ENCODE measurements around the gene APCDD1L. TPM values are rescaled to one million over a fixed set of nuclear protein-coding genes. Genes with fewer than 3 reads are reported as not detected.
"Not testable (repeated sequence)": the region's sequence is repeated elsewhere in the genome, so short reads cannot be mapped to it uniquely, and the experiment has no call there.

The APCDD1L gene
- total RNA-seq, 1 experiment from 2014 or later = not detected

GRCh38 chr20:58508762-58509395 is 6.3 kb downstream of the APCDD1L start:
- no peak for DNase-seq
- intact Hi-C loops (cut with micrococcal nuclease; ENCODE audit: unreplicated experiment) = no loop called here
- H3K27ac Mint-ChIP-seq (ENCODE audit: unreplicated experiment) = no peak overlapping the region
- no peaks in the 10 kb centered on the region for H3K4me1 ChIP-seq
- H3K4me3 ChIP-seq (ENCODE audit: low read depth, low read length) = no peak overlapping the region
- POLR2A ChIA-PET = no interaction called here
- CTCF ChIA-PET = no interaction called here
- H3K27me3 Mint-ChIP-seq (ENCODE audit: insufficient read depth, unreplicated experiment) = no peaks in the 10 kb centered on the region
- no peak for TF ChIP-seq CTCF (IDR thresholded peaks at IDR 0.05; ENCODE audit: insufficient read depth in 1 of 2, low read depth in 1 of 2, low read length in 1 of 2, severe bottlenecking in 1 of 2, unreplicated experiment in 1 of 2)
- H3K36me3 ChIP-seq (ENCODE audit: control insufficient read depth, insufficient read depth, low read length) = no peaks in the 10 kb centered on the region
- no peaks in the 10 kb centered on the region for H3K4me1 Mint-ChIP-seq (ENCODE audit: low read depth, unreplicated experiment)
- H3K9me3 ChIP-seq = peaks cover 36% of the 10 kb centered on the region
- H3K27me3 ChIP-seq (replicated peaks; ENCODE audit: control insufficient read depth, insufficient read depth, low read length) = no peaks in the 10 kb centered on the region
- no TSS peak for BruUV-seq (replicated peaks)
- no peaks in the 10 kb centered on the region for H3K36me3 Mint-ChIP-seq (ENCODE audit: insufficient read depth, unreplicated experiment)
- no peaks in the 10 kb centered on the region for H3K9me3 Mint-ChIP-seq (ENCODE audit: unreplicated experiment)
- no peak overlapping the region for H3K4me3 Mint-ChIP-seq (ENCODE audit: unreplicated experiment)

GRCh38 chr20:58506999-58507398 is 8.2 kb downstream of the APCDD1L start:
- BruUV-seq (replicated peaks); DNase-seq; H3K4me1 ChIP-seq; H3K27me3 ChIP-seq (replicated peaks; ENCODE audit: control insufficient read depth, insufficient read depth, low read length); H3K4me3 ChIP-seq (ENCODE audit: low read depth, low read length); intact Hi-C loops (cut with micrococcal nuclease; ENCODE audit: unreplicated experiment); H3K27ac Mint-ChIP-seq (ENCODE audit: unreplicated experiment); H3K9me3 Mint-ChIP-seq (ENCODE audit: unreplicated experiment); H3K36me3 Mint-ChIP-seq (ENCODE audit: insufficient read depth, unreplicated experiment); H3K4me1 Mint-ChIP-seq (ENCODE audit: low read depth, unreplicated experiment); H3K4me3 Mint-ChIP-seq (ENCODE audit: unreplicated experiment); POLR2A ChIA-PET; H3K27me3 Mint-ChIP-seq (ENCODE audit: insufficient read depth, unreplicated experiment); H3K36me3 ChIP-seq (ENCODE audit: control insufficient read depth, insufficient read depth, low read length): not testable (repeated sequence)
- peaks cover 53% of the 10 kb centered on the region for H3K9me3 ChIP-seq
- CTCF ChIA-PET = interaction anchor here (0.6 to 0.7 kb wide), 2 partner anchors 144 to 237 kb away, joined by 3 read pairs; no protein-coding TSS in a partner anchor

- H3K4me3 ChIP-seq (ENCODE audit: low read depth, low read length) = no peak overlapping the region
- TF ChIP-seq CTCF (IDR thresholded peaks at IDR 0.05; ENCODE audit: insufficient read depth in 1 of 2, low read depth in 1 of 2, low read length in 1 of 2, severe bottlenecking in 1 of 2, unreplicated experiment in 1 of 2) = no peak
- BruUV-seq (replicated peaks) = no TSS peak
- H3K4me1 ChIP-seq = no peaks in the 10 kb centered on the region
- H3K4me1 Mint-ChIP-seq (ENCODE audit: low read depth, unreplicated experiment) = no peaks in the 10 kb centered on the region
- peaks cover 53% of the 10 kb centered on the region for H3K9me3 ChIP-seq
- H3K36me3 ChIP-seq (ENCODE audit: control insufficient read depth, insufficient read depth, low read length) = no peaks in the 10 kb centered on the region
- intact Hi-C loops (cut with micrococcal nuclease; ENCODE audit: unreplicated experiment) = no loop called here
- no peaks in the 10 kb centered on the region for H3K9me3 Mint-ChIP-seq (ENCODE audit: unreplicated experiment)
- ChIA-PET CTCF (no interaction called here), POLR2A (no interaction called here)
- H3K36me3 Mint-ChIP-seq (ENCODE audit: insufficient read depth, unreplicated experiment) = no peaks in the 10 kb centered on the region
- H3K27me3 Mint-ChIP-seq (ENCODE audit: insufficient read depth, unreplicated experiment) = no peaks in the 10 kb centered on the region
- no peaks in the 10 kb centered on the region for H3K27me3 ChIP-seq (replicated peaks; ENCODE audit: control insufficient read depth, insufficient read depth, low read length)
- H3K27ac Mint-ChIP-seq (ENCODE audit: unreplicated experiment) = no peak overlapping the region
- H3K4me3 Mint-ChIP-seq (ENCODE audit: unreplicated experiment) = no peak overlapping the region
- no peak for DNase-seq
Observed at GRCh38 chr20:58504566-58504965, 10.6 kb downstream of the APCDD1L start.
